GM18867 (cell line): ENCODE results near the gene PAPOLG.

Experiments
- ATAC-seq: cut with Tn5 transposase; IDR thresholded peaks from one replicate; pipeline ENCODE4 v1.9.1; 2021; ENCODE audit warnings: mild to moderate bottlenecking, moderate library complexity; ENCODE audit not compliant: unreplicated experiment

Gene PAPOLG

DNA sequence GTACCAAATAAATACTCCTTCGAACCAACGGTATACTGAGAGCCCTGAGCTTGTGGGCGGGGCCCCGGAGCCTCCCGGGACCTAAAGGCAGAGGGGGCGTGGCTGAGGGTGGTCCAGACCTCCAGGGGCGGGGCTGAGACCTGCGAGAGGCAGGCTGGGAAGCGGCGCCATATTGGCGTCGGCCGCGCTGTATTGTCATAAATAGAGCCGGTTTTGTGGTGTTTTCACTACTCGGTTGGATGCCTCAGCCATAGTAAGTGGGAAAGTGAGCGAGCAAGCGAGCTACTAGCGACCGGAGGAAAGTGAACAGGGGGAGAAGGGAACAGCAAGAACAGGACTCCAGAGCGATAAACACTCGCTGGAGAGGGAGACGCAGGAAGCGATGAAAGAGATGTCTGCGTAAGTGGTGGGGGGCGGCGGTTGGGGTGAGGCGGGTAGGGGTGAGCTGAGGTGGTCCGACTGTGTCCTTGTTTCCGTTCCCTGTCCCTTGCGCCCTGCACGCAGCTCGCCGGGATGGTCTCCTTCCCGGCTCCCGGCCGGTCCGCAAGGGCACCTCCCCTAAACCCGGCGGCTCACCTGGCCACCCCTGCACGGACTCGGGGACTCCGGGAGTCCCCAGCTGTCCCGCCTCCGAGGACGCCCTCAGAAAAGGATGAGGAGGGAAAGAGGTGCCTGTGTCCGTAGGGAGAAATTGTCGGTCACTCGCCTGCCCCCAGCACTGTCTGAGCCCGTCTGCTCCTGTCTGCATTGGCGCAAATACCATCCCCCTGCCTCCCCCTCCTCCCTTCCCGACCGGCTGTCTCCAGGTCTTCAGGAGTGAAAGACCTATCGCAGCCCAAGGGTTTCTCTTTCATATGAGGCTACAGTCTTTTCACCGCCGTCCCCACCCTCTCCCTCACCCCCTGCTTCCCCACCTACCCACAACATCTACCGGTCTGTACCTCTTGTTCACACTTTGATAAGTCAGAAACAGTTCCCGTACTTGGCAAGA is at the start of gene PAPOLG:
Gene PAPOLG, plus strand, starts transcription at position 172 of the 991 bp plus-strand sequence. Its CDS starts 211 bp downstream, at position 383.
- peak; percentile 100 for ATAC-seq

DNA sequence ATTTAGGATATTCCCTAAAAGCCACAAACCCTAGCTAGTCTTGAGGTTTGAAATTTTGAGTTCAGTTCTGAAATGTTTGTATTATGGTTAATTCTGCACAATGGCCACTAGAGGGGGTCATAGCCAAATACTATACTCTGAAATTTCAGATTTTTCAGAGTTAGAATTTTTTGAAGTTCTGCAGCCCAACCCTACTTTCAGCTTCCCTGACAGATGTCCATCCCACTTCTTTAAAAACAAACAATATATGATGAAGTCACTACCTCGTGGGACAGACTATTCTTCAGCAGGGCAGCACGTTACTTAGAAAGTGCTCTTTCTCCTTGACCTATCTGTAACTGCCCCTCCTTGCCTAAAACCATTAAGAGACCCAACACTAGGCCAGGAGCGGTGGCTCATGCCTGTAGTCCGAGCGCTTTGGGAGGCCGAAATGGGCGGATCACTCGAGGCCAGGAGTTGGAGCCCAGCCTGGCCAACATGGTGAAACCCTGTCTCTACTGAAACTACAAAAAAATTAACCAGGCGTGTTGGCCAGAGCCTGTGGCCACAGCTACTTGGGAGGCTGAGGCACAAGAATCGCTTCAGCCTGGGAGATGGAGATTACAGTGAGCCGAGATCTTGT is 48.2 kb upstream of the PAPOLG start:
- no peak for ATAC-seq

DNA sequence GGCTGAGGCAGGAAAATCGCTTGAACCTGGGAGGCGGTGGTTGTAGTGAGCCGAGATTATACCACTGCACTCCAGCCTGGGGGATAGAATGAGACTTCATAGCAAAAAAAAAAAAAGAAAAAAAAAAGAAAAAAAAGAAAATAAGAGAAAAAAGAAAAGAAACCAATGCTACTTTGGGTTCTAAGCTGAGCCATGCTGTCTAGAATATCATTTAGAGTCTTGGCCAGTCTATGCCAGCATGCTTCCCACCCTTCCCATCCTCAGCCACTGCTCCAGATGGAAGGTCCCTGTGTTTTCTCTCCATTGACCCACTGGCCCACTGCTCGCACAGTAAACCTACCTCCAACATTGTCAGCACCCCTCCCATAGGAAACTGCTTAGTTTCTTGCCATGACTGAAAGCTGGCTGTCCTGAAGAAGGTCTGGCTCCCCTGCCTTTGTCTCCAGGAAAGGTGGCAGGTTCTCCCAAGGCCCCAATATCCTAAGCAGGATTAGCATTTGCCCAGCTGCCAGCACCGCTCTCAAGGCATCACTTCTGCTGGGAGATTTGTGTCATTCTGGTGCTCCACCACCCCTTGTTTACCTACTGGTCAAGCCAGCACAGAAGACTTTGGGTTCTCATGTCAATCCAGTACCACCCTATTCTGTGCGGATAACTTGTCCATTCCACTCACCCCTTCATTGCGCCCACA is 47.3 kb upstream of the PAPOLG start:
- no peak for ATAC-seq

DNA sequence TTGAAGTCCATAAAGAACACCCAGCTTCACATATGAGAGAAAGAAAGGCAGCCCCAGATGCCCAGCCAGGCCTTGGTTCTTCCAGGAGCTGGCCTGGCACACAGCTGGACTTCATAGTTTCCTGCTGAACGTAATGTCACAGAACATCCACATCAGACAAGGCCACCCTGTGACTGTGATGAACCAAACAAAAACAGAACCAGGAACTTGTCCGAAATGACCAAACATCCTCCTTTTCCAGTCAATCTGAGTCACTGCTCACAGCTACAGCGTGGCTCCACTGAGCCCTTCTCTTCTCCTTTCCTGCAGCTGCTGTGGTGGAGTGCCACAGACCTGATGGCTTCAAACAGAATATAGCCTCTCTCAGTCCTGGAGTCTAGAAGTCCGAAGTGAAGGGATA is 45.4 kb upstream of the PAPOLG start:
- ATAC-seq: no peak

DNA sequence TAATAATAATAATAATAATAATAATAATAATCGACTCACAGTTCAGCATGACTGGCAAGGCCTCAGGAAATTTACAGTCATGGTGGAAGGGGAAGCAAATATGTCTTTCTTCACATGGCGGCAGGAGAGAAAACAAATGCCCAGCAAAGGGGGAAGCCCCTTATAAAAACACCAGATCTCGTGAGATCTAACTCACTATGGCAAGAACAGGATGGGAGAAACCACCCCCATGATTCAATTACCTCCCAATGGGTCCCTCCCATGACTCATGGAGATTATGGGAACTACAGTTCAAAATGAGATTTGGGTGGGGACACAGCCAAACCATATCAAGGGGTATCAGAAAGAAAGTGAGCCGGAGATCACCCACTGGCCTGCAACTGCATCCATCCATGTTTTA is 40.5 kb upstream of the PAPOLG start:
- ATAC-seq: no peak

DNA sequence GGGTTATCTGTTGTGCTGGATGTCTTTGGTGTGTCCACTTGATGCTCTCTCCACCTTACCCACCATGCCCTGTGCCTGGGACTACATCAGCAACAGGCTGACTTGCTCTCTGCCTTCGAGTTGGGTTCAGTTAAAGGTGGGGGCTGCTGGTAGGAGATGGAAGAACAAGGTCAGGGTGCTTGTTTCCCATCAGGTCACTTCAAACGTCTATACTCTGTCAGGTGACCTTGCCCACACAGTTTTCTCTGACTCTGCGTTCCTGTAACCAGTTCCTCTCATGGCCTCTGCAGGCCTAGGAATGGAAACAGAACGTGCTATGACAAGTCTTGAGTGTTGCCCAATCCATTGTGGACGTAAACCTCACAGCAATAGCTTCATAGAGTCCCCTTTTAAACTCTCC is 38.4 kb upstream of the PAPOLG start:
- ATAC-seq: no peak

DNA sequence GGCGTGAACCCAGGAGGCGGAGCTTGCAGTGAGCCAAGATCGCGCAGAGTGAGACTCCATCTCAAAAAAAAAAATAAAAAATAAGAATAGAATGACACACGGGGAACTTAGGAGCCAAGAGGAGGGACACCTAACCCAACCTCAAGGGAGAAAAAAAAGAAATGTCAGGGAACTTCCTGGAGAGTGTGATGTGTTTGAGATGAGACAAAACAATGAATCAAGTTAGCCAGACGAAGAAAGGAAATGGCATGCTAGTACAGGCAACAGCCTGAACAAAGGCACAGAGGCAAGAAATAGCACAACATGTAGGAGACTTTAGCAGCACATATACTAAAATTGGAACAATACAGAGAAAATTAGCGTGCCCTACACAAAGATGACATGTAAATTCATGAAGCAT is 36.7 kb upstream of the PAPOLG start:
- no peak for ATAC-seq

DNA sequence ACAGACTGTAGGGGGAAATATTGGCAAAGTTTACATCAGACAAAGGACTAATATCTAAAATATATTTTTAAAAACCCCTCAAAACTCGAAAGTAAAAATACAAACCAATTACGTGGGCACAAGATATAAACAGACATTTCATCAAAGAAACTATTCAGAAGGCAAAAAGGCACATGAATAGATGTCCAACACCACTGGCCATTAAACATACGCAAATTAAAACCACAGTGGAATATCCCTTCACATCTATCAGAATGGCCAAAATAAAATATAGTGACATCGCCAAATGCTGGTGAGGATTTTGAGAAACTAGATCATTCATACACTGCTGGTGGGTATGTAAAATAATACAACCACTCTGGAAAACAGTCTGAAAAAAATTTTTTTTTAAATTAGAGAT is 30.6 kb upstream of the PAPOLG start:
- no peak for ATAC-seq

DNA sequence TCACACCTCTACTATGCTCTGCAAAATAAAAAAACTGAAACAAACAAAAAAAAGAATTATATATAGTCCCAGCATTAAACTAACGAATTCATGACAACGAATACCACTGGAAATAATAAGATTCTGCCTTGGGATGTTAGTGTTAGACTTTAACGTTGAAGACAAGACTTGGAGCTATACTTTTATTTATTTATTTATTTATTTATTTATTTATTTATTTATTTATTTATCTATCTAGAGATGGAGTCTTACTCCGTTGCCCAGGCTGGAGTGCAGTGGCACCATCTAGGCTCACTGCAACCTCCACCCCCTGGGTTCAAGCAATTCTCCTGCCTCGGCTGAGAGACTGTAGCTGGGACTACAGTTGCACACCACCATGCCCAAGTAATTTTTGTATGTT is 27.2 kb upstream of the PAPOLG start:
- ATAC-seq: no peak

DNA sequence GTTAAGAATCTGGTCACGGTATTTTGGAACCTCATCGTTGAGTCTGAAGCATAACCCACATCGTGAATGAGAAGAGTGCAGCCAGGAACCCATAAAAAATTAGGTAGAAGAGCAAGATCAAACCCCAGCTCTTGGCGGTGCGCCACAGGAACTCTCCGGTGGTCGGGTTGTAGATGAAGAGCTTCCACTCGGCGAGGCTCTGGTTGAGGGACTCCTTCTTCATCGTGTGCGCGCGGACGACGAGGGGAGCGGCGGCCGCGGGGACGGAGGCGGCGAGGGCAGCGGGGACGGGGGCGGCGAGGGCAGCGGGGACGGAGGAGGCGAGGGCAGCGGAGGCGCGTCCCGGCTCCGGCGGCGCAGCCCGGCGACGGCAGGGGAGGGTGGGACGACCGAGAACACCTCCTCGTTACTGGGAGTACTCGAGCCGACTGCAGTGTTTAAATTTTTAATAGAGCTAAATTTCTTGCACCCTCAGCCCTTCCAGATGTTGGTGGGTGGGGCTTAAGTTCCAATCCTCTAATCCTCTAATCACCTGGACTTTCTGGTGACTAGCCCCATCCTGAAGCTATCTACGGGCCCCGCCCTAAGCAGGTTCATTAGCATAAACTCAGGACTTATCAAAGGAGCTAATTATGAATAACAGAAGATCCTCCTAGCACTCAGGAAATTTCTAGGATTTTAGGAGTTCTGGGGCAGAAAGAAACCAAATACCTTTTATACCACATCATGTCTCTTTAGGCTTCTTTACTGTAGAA is 20.4 kb upstream of the PAPOLG start:
- no peak for ATAC-seq

DNA sequence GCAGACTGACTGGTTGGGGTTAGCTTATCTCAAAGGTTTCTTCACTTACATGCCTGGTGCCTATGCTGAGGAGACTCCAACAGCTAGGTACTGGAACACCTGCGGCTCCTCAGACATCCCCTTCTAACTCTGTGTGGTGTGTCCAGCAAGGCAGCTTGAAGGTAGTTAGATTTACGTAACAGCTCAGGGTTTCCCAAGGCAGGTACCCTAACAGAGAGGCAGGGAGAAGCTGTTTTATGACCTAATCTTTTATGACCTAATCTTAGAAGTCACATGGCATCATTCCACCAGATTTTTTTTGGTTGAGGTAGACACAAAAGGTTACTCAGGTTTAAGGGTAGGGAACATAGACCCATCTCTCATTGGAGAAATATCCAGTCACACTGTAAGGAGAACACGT is 17.4 kb upstream of the PAPOLG start:
- ATAC-seq: no peak

DNA sequence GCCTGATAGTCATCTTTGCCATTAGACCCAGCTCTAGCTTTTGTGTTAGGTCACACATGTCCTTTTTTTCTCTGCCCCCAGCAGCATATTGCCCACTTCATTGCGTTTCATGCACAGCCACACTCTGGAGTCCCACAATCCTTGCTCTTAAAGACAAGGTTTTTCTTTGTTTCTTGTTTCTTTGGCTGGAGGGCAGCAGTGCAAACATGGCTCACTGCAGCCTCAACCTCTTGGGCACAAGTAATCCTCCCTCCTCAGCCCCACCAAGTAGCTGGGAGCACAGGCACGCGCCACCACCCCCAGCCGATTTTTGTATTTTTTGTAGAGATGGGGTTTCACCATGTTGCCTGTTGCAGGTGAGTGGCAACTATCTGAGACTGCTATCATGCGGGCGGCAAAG is 16.9 kb upstream of the PAPOLG start:
- ATAC-seq: no peak

DNA sequence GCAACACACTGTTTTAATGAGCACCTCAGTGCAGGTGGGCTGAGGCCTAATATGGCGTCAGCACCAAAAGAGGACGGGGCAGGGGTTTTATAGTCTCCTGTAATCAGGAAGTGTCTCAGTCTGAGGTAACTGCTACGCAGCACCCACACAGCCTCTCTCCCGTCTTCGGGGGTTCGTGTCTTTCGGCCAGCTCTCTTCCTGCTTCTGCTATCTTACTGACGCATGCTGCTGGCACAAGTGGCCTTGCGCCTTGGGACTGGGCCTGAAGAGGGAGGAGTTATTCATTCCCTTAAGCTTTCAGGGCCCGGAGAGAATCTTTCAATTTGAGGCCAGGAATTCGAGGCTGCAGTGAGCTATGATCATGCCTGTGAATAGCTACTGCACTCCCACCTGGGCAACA is 14.5 kb upstream of the PAPOLG start:
- no peak for ATAC-seq

DNA sequence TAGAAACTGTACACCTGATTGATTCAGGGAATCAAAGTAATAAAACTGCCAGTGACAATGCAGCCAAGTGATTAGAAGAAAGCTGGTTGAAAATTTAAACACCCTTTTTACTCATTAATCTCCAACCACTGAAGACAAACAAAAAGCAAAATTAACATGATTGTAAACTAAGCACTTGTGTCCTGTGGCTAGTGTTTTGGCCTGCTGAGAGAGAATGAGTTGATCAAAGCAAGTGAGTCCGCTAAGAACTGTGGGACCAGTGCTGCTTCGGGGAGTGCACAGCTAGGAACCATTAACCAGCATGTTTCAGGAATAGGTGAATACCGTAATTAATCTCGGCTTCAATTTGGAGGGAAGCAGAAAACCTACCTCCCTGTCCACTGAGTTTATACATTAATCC is 13.6 kb upstream of the PAPOLG start:
- no peak for ATAC-seq

DNA sequence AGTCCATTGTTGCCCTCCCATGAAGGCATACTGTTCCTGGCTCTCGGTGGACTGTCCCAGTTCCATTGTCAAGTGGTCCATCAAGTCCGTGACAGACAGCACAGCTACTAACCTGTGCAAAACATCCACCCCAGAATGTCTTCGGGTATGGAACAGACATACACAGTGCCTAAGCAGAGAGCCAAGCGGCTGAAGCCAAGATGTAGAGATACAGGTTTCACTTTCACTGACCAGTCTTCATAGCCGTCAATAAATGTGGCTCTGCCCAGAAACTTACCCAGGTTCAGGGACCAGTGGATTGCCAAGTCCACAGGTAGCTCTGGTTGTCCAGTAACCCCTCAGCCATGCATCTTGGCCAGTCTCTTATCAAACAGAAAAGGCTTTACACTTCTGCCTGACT is 10.7 kb upstream of the PAPOLG start:
- no peak for ATAC-seq

DNA sequence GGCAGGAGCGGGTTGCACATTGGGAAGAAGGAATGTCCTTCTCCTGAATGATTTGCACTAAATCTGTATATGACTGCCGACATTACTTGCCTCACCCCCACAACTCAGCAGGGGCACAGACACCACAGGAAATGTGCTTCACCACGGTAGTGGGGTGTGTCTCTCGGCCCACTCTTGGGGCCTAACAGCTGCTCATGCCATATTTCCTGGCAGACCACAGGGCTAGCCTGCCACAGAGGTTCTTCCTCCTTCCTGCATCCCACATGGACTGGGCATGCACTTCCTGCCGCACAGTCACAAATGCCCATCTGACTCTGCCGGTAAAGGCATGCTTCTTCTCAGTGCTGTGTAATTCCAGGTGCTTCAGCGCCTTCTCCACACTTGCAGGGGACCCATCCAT is 10.3 kb upstream of the PAPOLG start:
- ATAC-seq: no peak

DNA sequence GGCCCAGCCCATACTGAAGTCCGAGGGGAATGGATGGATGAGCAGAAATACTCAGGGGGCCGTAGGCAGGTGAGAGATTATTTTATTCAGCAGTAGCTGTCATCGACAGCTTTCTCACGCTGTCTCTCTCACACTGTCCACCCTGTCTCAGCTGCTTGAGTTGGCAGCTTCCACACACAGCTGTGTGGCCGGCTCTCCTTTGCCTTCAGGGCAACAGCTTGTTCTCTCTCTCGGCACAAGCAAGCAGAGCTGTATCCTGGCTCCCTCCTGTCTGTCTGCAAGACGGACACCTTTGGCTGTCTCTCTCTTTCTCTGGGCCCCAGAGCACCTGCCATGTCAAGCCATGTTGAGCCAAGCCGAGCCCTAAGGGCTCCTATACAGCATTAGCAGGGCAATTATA is 9.8 kb upstream of the PAPOLG start:
- no peak for ATAC-seq

DNA sequence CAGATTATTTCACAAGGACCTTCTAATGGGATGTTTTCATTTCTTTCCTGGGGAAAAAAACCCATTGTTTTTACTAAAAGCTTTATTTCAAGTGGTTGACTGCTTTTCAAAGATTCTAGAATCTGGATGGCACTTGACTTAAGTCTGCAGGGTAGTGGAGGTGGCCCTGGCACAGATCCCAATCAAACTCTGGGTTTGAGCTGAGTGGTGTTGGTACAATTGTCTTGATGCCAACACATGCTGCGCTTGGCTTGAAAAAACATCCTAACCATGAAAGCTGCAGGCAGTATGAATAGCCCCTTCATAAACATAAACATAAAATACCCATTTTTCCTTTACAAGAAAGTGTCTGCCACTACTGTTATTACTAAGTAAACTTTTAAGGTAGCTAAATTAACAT is 3.6 kb downstream of the PAPOLG start:
- no peak for ATAC-seq

DNA sequence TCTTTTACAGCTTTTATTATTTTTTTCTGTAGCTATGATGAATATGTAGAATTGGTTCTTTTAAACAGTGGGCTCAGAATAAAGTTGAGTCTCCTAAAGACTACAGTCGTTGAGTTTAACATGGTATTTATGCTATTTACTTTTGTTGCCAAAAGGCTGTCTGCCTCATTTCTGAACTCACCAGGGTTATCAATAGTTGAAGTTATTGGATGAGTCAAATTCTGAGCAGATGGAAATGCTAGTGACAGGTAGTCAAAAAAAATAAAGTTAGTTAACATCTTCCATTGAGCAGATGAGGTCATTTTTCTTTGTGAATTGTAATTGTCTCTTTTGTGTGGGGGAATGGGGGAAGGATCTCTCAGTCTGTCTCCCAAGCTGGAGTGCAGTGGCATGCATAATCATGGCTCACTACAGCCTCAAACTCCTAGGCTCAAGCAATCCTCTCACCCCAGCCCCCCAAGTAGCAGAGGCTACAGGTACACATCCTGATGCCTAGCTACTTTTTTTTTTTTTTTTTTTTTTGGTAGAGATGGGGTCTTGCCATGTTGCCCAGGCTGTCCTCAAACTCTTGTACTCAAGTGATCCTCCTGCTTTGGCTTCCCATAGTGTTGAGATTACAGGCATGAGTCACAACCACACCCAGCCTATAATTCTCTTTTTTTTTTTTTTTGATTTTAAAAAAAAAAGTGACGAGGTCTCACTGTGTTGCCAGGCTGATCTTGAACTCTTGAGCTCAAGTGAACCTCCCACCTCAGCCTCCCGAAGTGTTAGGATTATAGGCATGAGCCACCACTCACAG is 8.9 kb downstream of the PAPOLG start:
- ATAC-seq: no peak

DNA sequence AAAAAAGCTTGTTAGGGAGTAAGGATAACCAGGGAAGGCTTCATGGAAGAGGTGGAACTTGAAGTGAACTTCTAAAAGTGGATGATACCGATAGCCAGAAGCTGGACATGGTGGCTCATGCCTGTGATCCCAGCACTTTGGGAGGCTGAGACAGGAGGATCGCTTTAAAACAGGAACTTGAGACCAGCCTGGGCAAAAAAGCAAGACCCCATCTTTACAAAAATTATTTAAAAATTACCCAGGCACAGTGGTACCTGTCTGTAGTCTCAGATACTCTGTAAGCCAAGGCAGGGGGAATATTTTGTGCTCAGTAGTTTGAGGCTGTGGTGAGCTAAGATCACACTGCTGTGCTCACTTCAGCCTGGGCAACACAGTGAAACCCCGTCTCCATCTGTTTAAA is 10.2 kb downstream of the PAPOLG start:
- ATAC-seq: no peak
